GM12878 (cell line): Measurements from ENCODE around the gene POFUT1. TPM values are rescaled to one million over a fixed set of nuclear protein-coding genes. Genes with fewer than 3 reads are reported as not detected.

ENCODE experiments used
- BRCA1 ChIP-seq: IDR thresholded peaks from 2 replicates; pipeline ENCODE4 v1.6.1; 2011; ENCODE audit warnings: low read depth, low read length, improper control_type of control experiment
- DPF2 ChIP-seq: fragments of 450-650 bp; IDR thresholded peaks from 2 replicates; pipeline ENCODE4 v1.6.1; 2017; ENCODE audit warnings: mild to moderate bottlenecking
- E2F8 ChIP-seq: fragments of 450-650 bp; IDR thresholded peaks from 2 replicates; pipeline ENCODE4 v1.6.1; 2018; ENCODE audit warnings: mild to moderate bottlenecking, low read depth, moderate library complexity; ENCODE audit not compliant: partially characterized antibody
- MTA2 ChIP-seq: fragments of 450-650 bp; IDR thresholded peaks from 2 replicates; pipeline ENCODE4 v1.6.1; 2016; ENCODE audit warnings: low read depth, mild to moderate bottlenecking, moderate library complexity
- NBN ChIP-seq: fragments of 450-650 bp; IDR thresholded peaks from 2 replicates; pipeline ENCODE4 v1.6.1; 2016
- NFYB ChIP-seq: IDR thresholded peaks from 2 replicates; pipeline ENCODE4 v1.6.1; 2011; ENCODE audit warnings: low read depth, mild to moderate bottlenecking, low read length, improper control_type of control experiment, moderate library complexity; ENCODE audit not compliant: insufficient read depth
- SIN3A ChIP-seq: IDR thresholded peaks from 2 replicates; pipeline ENCODE4 v1.6.1; 2012; ENCODE audit warnings: low read depth, low read length, improper control_type of control experiment
- TAF1 ChIP-seq: IDR thresholded peaks from 2 replicates; pipeline ENCODE4 v1.6.1; 2011; ENCODE audit warnings: mild to moderate bottlenecking, low read depth, low read length, borderline replicate concordance
- ZBTB11 ChIP-seq: fragments of 450-650 bp; formaldehyde crosslinking; IDR thresholded peaks from 2 replicates; pipeline ENCODE4 v1.5.0; 2022; ENCODE audit warnings: mild to moderate bottlenecking, missing genetic modification characterization
- ZZZ3 ChIP-seq: IDR thresholded peaks from 2 replicates; pipeline ENCODE4 v1.6.1; 2011; ENCODE audit warnings: low read depth; ENCODE audit not compliant: control insufficient read depth, insufficient read length
- polyA plus RNA-seq, 11 experiments: library from polyadenylated mRNA; depleted of rRNA in 4 of 11; unstranded in 6 of 11; stranded (reverse) in 5 of 11; fragments of >200 nt; fragmentation: Nextera tagmentation in 4 of 11; fragmentation: Illumina TruSeq in 1 of 11; extraction: Ambion mirVana in 4 of 11; extraction: Trizol in 1 of 11; gene quantifications; 1 replicate in 1 of 11; 2 replicates in 10 of 11; pipeline versions ENCODE4 v1.2.1 to v1.2.3, GENCODE V29; 2011 to 2016; ENCODE audit warnings: inconsistent platforms in 2 of 11, missing spikeins in 2 of 11, low read depth in 1 of 11
- total RNA-seq, 4 experiments: library from RNA; depleted of rRNA in 3 of 4; stranded (reverse); fragments of >200 nt in 3 of 4; fragmentation: Illumina TruSeq in 1 of 4; extraction: Trizol in 1 of 4; gene quantifications; 2 replicates each; pipeline versions ENCODE4 v1.2.1 to v1.2.3, GENCODE V29; 2013 to 2021

Gene POFUT1
- total and polyA plus RNA-seq, 10 of the 15 experiments (the other 5 are each of a cell fraction or from before 2014, with no cell fraction given), result 2.6 to 33.4 (median 23.1) TPM

- no peak for TF ChIP-seq E2F8
- TF ChIP-seq NBN, result no peak
- no peak for TF ChIP-seq TAF1
- TF ChIP-seq SIN3A, result no peak
- no peak for TF ChIP-seq ZZZ3
- TF ChIP-seq DPF2, result no peak
- no peak for TF ChIP-seq BRCA1
- no peak for TF ChIP-seq ZBTB11 (CRISPR knock-in tag)
- no peak for TF ChIP-seq MTA2
- TF ChIP-seq NFYB, result no peak
Measured at GRCh38 chr20:32233286-32233685, 25.6 kb downstream of the POFUT1 start (continued).
